HG03280 (cell line): ENCODE measurements around the gene AGXT2.
"Not testable (repeated sequence)": the region's sequence is repeated elsewhere in the genome, so short reads cannot be mapped to it uniquely, and the experiment has no call there.

Source experiments
- ATAC-seq: cut with Tn5 transposase; IDR thresholded peaks from one replicate; pipeline ENCODE4 v1.9.1; 2021; ENCODE audit warnings: mild to moderate bottlenecking, moderate library complexity; ENCODE audit not compliant: unreplicated experiment

AGXT2 gene

DNA sequence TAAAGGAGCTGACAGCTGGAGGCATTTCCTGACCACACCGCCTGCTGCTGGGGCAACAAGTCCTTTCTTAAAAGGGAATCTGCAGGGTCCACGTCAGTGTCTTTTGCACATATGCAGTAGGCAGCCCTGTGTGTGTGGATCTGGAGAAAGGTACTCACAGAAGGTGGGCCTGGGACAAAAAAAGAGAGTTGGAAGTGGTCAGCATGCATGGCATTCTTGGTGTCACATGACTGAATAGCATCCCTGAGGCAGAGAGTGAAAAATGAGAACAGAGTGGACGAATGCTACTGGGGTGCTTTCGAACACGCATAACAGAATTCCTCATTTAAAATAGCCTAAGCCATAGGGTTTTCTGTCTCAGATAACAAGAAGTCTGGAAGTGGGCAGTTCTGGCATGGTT lies 71.4 kb downstream of the AGXT2 start:
- no peak for ATAC-seq

DNA sequence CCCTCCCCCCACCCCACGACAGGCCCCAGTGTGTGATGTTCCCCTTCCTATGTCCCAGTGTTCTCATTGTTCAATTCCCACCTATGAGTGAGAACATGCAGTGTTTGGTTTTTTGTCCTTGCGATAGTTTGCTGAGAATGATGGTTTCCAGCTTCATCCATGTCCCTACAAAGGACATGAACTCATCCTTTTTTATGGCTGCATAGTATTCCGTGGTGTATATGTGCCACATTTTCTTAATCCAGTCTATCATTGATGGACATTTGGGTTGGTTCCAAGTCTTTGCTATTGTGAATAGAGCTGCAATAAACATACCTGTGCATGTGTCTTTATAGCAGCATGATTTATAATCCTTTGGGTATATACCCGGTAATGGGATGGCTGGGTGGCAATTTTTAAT lies 76.1 kb downstream of the AGXT2 start:
- not testable (repeated sequence) for ATAC-seq

DNA sequence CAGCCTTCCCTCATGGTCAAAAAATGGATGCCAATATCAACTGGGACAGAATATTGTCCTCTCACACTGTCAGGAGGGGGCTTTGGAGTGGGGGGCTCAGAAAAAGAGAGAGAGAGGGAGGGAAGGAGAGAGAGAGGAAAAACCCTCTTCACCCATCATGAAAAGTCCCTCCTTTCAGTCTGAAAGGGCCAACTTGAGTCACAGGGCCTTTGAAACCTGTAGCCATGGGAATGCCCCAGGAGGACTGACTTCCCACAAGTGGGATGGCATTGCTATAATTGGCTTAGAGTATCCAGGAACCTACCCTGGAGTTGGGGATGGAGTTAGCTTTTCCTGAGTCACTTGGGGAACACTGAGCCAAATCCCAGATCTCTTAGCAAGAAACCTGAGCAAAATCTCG lies 77.2 kb downstream of the AGXT2 start:
- ATAC-seq = no peak

DNA sequence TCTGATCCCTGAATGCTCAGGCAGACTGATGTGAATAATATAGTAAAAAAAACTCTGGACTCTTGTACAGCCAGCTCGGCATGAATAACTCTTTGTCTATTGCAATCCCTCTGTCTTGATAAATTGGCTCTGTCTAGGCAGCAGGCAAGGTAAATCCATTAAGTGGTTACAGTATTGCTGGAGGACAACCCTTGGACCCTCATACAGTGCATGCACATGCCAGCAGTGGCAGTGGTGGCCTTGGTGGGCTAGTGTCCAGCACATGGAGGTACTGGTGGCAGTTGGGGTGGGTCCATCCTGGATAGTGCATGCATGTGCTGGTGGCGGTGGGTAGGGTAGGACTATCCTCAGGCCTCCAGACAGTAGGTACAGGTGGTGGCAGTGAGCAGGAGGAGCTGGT lies 79.5 kb downstream of the AGXT2 start:
- ATAC-seq = no peak

DNA sequence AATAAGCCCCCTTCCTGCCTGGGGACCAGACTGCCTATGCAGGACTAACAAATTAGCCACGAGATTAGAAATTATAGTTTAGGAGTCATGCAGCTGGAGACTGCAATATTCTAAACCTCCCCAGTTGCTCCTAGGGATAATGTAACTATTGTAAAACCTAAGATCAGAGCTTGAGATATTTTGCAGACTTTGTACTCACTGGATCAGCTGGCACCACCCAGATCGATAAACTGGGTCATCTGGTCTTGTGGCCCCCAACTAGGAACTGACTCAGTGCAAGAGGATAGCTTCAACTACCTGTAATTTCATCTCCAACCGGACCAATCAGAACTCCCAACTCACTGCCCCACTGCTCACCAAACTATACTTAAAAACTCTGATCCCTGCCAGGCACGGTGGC lies 80.2 kb downstream of the AGXT2 start:
- ATAC-seq = no peak

- peak; percentile 95 for ATAC-seq
These were observed 88.4 kb downstream of the AGXT2 start for GRCh38 chr5:34959323-34959722.

DNA sequence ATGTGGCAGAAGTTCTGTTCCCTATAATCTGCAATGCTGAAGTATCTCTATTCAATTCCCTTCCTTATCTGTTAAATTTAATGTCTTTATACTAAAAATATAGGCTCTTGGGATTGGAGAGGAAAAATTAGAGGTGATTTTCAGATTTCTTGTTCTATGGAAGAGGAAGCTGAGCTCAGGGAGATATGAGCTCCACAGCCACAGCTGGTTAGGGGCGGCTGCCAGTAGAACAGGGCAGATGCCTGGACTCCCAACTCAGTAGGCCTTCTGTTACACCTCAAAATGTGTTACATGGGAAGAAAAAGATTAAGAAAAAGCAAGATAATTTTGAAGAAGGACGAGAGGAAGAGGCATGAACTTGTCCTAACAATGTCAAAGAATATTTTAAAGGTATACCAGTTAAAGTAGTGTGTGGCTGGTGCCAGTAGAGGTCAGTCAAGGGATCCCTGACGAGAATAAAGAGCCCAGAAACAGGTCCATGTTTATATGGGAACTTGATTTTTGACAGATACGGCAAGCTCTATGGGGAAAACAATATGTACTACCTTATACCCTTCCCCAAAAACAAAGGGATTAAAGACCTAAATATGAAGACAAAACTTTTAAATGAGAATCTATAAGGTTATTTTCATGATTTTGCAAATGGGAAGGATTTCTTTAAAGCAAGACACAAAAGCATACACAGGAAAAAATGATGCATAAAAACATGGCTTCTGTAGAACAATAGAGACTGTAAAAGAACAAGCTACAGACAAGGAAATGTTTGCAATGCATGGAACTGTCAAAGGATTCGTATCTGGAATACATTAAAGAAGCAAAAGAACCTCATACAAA lies 89.7 kb downstream of the AGXT2 start:
- ATAC-seq = no peak

DNA sequence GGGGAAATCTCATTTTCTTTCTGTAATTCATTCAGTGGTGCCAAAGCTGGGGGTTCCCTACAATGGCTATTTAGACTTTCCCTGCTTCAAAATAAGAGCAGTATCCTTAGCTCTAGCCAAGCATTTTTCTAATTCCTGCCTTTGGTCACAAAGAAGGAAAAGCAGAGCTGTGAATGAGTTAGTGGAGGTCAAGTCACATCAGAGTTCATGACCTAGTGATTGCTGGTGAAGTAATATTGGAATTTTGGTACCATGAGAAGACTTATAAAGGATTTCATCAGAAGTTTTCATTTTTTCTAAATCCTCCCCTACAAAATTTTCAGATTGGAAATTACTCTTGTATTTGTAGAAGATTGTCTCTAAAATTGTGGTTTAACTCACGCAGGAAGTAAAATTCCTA lies 90.4 kb downstream of the AGXT2 start:
- ATAC-seq = no peak
